ENCODE data around the gene ZMAT2.

DNA sequence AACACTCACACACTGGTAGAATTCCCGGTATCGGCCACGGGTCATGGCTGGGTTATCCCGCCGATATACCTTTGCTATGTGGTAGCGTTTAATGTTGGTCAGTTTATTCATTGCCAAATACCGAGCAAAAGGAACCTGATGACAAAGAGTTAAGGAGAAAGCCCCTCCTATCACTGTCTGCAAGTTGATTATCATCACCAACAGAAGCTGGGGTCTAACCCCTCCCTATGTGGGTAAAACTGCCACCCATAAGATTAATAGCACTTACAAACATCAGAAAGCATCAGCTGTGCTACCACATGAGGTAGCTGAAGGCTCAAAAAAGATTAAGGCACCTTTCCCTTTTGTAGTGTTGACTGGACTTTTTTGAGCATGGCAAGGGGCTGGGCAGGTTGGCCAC, 21.3 kb upstream of the ZMAT2 start:
- TF ChIP-seq POLR2A (IDR thresholded peaks at IDR 0.05) (no peak), CTCF (IDR thresholded peaks at IDR 0.05) (no peak)

Data from right lobe of liver (tissue), 4 donors.